ENCODE data around the gene CRTC3.

Gene CRTC3

DNA sequence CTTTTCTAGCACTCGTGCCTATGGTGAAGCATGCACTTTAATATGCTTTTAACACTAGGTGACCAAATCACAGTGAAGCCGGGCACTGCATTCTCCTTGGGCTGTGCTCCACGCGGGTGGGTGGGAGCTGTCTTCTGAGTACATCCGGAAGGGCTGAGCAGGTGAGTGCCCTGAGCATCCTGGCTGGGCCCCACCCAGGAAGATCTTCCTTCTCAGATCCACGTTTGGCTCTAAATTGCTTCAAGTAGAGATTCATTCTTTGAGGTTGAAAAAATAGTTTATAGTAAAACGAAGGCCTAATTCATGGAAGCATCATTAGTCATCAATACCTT, 113.5 kb downstream of the CRTC3 start:
- peaks cover 6% of the 10 kb centered on the region for H3K4me1 ChIP-seq (ENCODE audit: insufficient read depth, low read length, poor library complexity, severe bottlenecking)
- H3K9me2 ChIP-seq (replicated peaks; ENCODE audit: low read depth, low read length) = no peaks in the 10 kb centered on the region
- TF ChIP-seq, protein P1, sequence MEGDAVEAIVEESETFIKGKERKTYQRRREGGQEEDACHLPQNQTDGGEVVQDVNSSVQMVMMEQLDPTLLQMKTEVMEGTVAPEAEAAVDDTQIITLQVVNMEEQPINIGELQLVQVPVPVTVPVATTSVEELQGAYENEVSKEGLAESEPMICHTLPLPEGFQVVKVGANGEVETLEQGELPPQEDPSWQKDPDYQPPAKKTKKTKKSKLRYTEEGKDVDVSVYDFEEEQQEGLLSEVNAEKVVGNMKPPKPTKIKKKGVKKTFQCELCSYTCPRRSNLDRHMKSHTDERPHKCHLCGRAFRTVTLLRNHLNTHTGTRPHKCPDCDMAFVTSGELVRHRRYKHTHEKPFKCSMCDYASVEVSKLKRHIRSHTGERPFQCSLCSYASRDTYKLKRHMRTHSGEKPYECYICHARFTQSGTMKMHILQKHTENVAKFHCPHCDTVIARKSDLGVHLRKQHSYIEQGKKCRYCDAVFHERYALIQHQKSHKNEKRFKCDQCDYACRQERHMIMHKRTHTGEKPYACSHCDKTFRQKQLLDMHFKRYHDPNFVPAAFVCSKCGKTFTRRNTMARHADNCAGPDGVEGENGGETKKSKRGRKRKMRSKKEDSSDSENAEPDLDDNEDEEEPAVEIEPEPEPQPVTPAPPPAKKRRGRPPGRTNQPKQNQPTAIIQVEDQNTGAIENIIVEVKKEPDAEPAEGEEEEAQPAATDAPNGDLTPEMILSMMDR (conservative IDR thresholded peaks at IDR 0.05; ENCODE audit: low read length) = no peak
- TF ChIP-seq EZH2phosphoT487 (IDR thresholded peaks at IDR 0.05; ENCODE audit: borderline replicate concordance) = no peak
- H3K4me3 ChIP-seq (ENCODE audit: low read length, poor library complexity, severe bottlenecking) = no peak overlapping the region
- H3K4me2 ChIP-seq (ENCODE audit: low read depth, low read length, poor library complexity, severe bottlenecking) = no peak overlapping the region
- H3K9ac ChIP-seq (ENCODE audit: low read depth, low read length, poor library complexity, severe bottlenecking) = no peak overlapping the region
- H3K9me3 ChIP-seq (ENCODE audit: insufficient read depth, low read depth, low read length) = no peaks in the 10 kb centered on the region
- no peaks in the 10 kb centered on the region for H3K79me2 ChIP-seq (ENCODE audit: insufficient read depth, low read length)
- H3K36me3 ChIP-seq (ENCODE audit: insufficient read depth, low read length) = peaks cover 19% of the 10 kb centered on the region; the same call in 1 of the 2 replicates
- H2AFZ ChIP-seq (ENCODE audit: low read length) = no peak overlapping the region
- H4K20me1 ChIP-seq (ENCODE audit: insufficient read depth, low read length, poor library complexity, severe bottlenecking) = no peaks in the 10 kb centered on the region
- no peaks in the 10 kb centered on the region for H3K27me3 ChIP-seq (ENCODE audit: insufficient read depth, low read length, poor library complexity, severe bottlenecking)
- peaks cover 21% of the 10 kb centered on the region for H3F3A ChIP-seq (ENCODE audit: low read depth)

DNA sequence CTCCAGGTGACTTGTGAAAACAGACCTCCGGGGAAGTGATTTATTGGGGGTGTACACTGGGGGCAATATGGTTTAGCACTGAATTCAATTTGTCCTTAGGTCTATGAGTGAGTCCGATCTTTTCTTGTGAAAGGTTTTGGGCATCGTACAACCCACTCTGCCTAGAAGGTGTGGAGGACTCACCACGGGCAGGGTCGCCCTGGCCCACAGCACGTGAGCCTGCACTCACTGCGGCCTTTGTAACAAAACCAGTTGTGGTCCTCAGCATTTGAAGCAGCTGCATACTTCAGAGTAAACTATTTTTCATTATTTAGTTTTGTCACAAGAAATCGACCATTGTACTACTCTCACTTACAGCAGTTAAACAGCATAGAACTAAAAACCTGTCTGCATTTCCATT, 114.8 kb downstream of the CRTC3 start:
- Histone ChIP-seq H3K79me2 (ENCODE audit: insufficient read depth, low read length) (no peaks in the 10 kb centered on the region), H2AFZ (ENCODE audit: low read length) (no peak overlapping the region), H3K9ac (ENCODE audit: low read depth, low read length, poor library complexity, severe bottlenecking) (no peak overlapping the region), H4K20me1 (ENCODE audit: insufficient read depth, low read length, poor library complexity, severe bottlenecking) (no peaks in the 10 kb centered on the region), H3K9me3 (ENCODE audit: insufficient read depth, low read depth, low read length) (no peaks in the 10 kb centered on the region), H3K4me1 (ENCODE audit: insufficient read depth, low read length, poor library complexity, severe bottlenecking) (peaks cover 17% of the 10 kb centered on the region), H3K9me2 (replicated peaks; ENCODE audit: low read depth, low read length) (no peaks in the 10 kb centered on the region), H3K36me3 (ENCODE audit: insufficient read depth, low read length) (peaks cover 12% of the 10 kb centered on the region; the same call in 1 of the 2 replicates), H3K4me3 (ENCODE audit: low read length, poor library complexity, severe bottlenecking) (no peak overlapping the region), H3F3A (ENCODE audit: low read depth) (peaks cover 21% of the 10 kb centered on the region), H3K4me2 (ENCODE audit: low read depth, low read length, poor library complexity, severe bottlenecking) (no peak overlapping the region), H3K27me3 (ENCODE audit: insufficient read depth, low read length, poor library complexity, severe bottlenecking) (no peaks in the 10 kb centered on the region)
- no peak for TF ChIP-seq EZH2phosphoT487 (IDR thresholded peaks at IDR 0.05; ENCODE audit: borderline replicate concordance)
- TF ChIP-seq, protein P1 (conservative IDR thresholded peaks at IDR 0.05; ENCODE audit: low read length) = no peak

- H3F3A ChIP-seq (ENCODE audit: low read depth) = peaks cover 21% of the 10 kb centered on the region
- H2AFZ ChIP-seq (ENCODE audit: low read length) = no peak overlapping the region
- peaks cover 23% of the 10 kb centered on the region for H3K4me1 ChIP-seq (ENCODE audit: insufficient read depth, low read length, poor library complexity, severe bottlenecking)
- no peak overlapping the region for H3K4me2 ChIP-seq (ENCODE audit: low read depth, low read length, poor library complexity, severe bottlenecking)
- H3K9me3 ChIP-seq (ENCODE audit: insufficient read depth, low read depth, low read length) = no peaks in the 10 kb centered on the region
- H3K27me3 ChIP-seq (ENCODE audit: insufficient read depth, low read length, poor library complexity, severe bottlenecking) = no peaks in the 10 kb centered on the region
- no peak overlapping the region for H3K9ac ChIP-seq (ENCODE audit: low read depth, low read length, poor library complexity, severe bottlenecking)
- no peaks in the 10 kb centered on the region for H4K20me1 ChIP-seq (ENCODE audit: insufficient read depth, low read length, poor library complexity, severe bottlenecking)
- peaks cover 12% of the 10 kb centered on the region; the same call in 1 of the 2 replicates for H3K36me3 ChIP-seq (ENCODE audit: insufficient read depth, low read length)
- no peaks in the 10 kb centered on the region for H3K79me2 ChIP-seq (ENCODE audit: insufficient read depth, low read length)
- no peak overlapping the region for H3K4me3 ChIP-seq (ENCODE audit: low read length, poor library complexity, severe bottlenecking)
- no peaks in the 10 kb centered on the region for H3K9me2 ChIP-seq (replicated peaks; ENCODE audit: low read depth, low read length)
- TF ChIP-seq, protein P1 (conservative IDR thresholded peaks at IDR 0.05; ENCODE audit: low read length) = no peak
- no peak for TF ChIP-seq EZH2phosphoT487 (IDR thresholded peaks at IDR 0.05; ENCODE audit: borderline replicate concordance)
These were observed 115.4 kb downstream of the CRTC3 start for GRCh38 chr15:90644952-90645725.
